Measurements from ENCODE around the gene ESYT2. TPM values are rescaled to one million over a fixed set of nuclear protein-coding genes. Genes with fewer than 3 reads are reported as not detected.

ESYT2 gene
- total RNA-seq, 1 experiment from 2014 or later: 33.1 TPM

DNA sequence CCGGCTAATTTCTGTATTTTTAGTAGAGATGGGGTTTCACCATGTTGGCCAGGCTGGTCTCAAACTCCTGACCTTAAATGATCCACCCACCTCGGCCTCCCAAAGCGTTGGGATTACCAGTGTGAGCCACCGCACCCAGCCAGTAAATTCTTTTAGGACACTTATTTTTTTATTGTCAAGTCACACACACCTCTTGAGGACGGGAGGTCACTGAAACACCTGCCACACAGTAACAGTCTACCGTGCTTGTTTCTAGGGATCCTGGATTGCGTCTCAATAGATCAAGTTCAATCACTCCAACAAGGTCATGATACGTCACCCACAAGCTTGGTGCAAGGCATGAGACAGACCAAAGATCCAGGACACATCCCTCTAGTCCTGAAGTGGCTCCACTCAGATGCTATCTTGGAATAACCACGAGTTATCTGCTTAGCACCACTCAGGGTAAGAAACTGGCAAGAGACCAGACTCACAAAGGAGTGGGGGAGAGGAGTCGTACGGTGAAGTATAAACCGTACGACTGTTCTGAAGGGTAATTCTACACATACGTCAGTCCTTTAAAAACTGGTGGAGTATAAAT, 65.8 kb downstream of the ESYT2 start:
- no peak overlapping the region for H3K4me3 ChIP-seq (ENCODE audit: insufficient read depth, low read depth, low read length)

DNA sequence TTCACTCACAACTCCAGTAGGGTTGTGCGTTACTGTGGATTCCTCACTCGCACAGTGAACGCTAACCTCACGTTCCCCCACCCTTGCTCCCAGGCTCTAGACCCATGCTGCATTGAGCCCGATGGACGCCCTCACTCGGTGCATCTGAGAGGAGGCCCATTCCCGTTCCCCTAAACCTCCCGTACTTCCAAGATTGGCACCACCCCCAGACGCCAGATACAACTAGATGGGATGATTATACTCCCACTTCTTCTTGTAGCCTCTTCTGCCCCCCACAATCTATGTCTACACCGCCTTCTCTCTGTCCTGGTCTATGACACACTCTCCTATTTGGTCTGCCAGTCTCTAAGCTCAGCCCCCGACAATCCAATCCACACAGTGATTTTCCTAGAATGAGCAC, 67.4 kb downstream of the ESYT2 start:
- H3K36me3 ChIP-seq (replicated peaks; ENCODE audit: control insufficient read depth, insufficient read depth, low read length): peaks cover 13% of the 10 kb centered on the region
- no peak overlapping the region for H3K4me3 ChIP-seq (ENCODE audit: insufficient read depth, low read depth, low read length)
- DNase-seq: no peak
- H3K27me3 ChIP-seq (ENCODE audit: control insufficient read depth, insufficient read depth, low read length): no peaks in the 10 kb centered on the region

More for the DNA sequence above, 65.8 kb downstream of the ESYT2 start:
- H3K27me3 ChIP-seq (ENCODE audit: control insufficient read depth, insufficient read depth, low read length): no peaks in the 10 kb centered on the region
- DNase-seq: no peak
- peaks cover 12% of the 10 kb centered on the region for H3K36me3 ChIP-seq (replicated peaks; ENCODE audit: control insufficient read depth, insufficient read depth, low read length)

DNA sequence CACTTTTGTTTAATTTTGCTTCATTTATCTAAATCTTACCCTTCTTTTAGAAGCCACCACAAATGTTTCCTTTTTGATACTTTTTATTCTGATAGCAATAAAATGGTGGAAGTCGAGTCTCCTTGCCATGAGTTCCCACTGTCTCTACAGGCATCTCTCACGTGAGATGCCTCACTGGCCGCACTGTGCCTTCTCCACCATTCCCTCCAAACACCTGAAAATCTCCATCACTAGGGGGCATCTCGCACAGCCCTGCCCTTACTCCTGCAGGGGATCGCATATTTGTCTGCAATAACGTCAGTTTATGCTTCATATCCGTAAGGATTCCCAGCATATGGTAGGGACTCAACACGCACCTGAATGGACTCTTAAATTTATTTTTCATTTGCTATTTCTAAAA, 68.4 kb downstream of the ESYT2 start:
- H3K36me3 ChIP-seq (replicated peaks; ENCODE audit: control insufficient read depth, insufficient read depth, low read length): peaks cover 13% of the 10 kb centered on the region

DNA sequence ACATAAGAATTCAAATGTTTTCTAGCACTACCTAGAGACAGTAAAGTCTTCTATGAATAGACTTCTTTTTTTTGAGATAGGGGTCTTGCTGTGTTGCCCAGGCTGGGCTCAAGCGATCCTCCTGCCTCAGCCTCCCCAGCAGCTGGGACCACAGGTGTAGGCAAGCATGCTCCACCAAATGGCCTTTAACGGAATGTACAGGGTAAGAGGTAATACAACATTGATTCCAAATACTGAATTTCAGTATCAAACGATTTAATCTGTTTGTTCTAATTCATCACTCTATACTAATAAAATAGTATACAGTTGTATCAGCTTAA, 68.9 kb downstream of the ESYT2 start:
- Histone ChIP-seq H3K27me3 (ENCODE audit: control insufficient read depth, insufficient read depth, low read length) (no peaks in the 10 kb centered on the region), H3K4me3 (ENCODE audit: insufficient read depth, low read depth, low read length) (no peak overlapping the region), H3K36me3 (replicated peaks; ENCODE audit: control insufficient read depth, insufficient read depth, low read length) (peaks cover 13% of the 10 kb centered on the region)
- no peak for DNase-seq

More for the DNA sequence above, 68.4 kb downstream of the ESYT2 start:
- Histone ChIP-seq H3K27me3 (ENCODE audit: control insufficient read depth, insufficient read depth, low read length) (no peaks in the 10 kb centered on the region), H3K4me3 (ENCODE audit: insufficient read depth, low read depth, low read length) (no peak overlapping the region)
- peak; percentile 61 for DNase-seq

DNA sequence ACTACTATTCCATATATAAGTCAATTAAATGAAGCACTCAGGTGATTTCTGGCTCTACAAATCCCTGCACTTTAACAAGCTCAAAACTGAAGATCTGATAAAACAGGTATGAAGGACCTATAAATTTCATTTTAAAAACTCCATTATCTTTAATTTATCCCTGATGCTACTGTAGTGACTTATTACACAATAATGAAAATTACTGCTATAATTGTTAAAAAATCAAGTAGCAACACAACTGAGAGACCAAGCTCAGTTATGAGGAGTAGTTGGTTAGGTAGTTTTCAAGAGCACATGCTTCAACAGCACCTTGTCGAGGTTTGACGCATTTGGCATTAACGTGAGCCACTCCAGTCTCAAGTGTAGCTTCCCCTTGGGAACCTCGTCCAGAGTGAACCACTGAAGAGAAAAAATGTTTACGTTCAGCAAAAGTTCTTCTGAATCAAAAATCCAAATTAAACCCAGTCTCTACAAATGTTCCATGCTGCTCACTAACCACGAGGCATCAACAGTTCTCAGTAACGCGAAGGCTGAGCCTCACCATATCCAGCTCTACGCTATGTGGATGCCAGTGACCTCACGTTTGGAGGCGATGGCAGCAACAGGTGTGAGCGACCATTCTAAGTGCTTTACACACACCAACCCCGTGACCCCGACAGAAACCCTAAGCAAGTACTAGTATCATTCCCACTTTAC, 69.4 kb downstream of the ESYT2 start:
- DNase-seq: no peak
- peaks cover 13% of the 10 kb centered on the region for H3K36me3 ChIP-seq (replicated peaks; ENCODE audit: control insufficient read depth, insufficient read depth, low read length)
- no peaks in the 10 kb centered on the region for H3K27me3 ChIP-seq (ENCODE audit: control insufficient read depth, insufficient read depth, low read length)
- no peak overlapping the region for H3K4me3 ChIP-seq (ENCODE audit: insufficient read depth, low read depth, low read length)

DNA sequence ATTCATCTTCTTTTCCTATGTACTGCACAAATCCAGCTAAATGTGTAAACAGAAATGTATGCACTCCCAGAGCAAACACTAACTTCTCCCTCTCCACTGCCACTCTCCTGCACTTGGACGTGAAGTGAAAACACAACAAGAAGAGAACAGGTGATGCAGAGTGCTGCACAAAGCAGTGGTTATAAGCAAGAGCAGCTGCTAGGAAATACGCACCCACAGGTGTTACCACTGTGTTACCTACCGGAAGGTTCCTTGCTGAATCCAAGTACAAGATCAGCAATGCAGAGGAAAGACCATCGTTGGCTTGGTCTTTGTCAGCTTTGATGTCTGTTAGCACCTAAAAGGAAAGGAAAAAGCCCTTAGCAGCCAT, 70.1 kb downstream of the ESYT2 start:
- no peak overlapping the region for H3K4me3 ChIP-seq (ENCODE audit: insufficient read depth, low read depth, low read length)
- H3K27me3 ChIP-seq (ENCODE audit: control insufficient read depth, insufficient read depth, low read length): no peaks in the 10 kb centered on the region
- peaks cover 8% of the 10 kb centered on the region for H3K36me3 ChIP-seq (replicated peaks; ENCODE audit: control insufficient read depth, insufficient read depth, low read length)
- DNase-seq: no peak

DNA sequence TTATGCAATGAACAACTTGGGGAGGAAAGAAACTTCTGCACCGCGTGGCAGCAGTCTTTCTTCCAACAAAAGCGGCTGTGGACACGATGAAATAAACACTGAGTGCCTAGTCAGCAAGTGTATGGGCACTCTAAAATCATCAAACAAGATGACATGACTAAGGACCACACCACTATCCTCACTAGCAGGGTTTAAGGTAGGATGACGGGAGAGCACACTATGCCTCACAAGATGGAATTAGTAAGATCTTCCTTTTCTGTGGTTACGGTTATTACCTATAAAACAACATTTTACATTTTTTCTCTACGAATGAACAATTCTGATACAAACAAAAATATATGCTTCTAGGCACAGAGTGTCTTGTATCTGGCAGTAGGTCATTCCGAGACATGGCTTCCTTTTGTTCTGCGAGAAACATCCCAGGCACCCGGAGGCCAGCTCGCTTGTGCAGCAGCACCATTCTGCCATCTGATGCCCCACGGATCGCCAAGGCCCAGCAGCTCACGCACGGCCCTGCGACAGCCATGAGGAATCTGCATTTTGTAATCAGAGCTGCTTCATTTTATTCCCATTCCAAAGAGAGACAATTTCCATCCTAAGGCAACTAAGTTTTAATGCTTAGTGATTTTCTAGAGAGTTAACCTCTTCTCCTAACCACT, 70.6 kb downstream of the ESYT2 start:
- no peaks in the 10 kb centered on the region for H3K27me3 ChIP-seq (ENCODE audit: control insufficient read depth, insufficient read depth, low read length)
- peaks cover 8% of the 10 kb centered on the region for H3K36me3 ChIP-seq (replicated peaks; ENCODE audit: control insufficient read depth, insufficient read depth, low read length)
- no peak for DNase-seq
- no peak overlapping the region for H3K4me3 ChIP-seq (ENCODE audit: insufficient read depth, low read depth, low read length)

DNA sequence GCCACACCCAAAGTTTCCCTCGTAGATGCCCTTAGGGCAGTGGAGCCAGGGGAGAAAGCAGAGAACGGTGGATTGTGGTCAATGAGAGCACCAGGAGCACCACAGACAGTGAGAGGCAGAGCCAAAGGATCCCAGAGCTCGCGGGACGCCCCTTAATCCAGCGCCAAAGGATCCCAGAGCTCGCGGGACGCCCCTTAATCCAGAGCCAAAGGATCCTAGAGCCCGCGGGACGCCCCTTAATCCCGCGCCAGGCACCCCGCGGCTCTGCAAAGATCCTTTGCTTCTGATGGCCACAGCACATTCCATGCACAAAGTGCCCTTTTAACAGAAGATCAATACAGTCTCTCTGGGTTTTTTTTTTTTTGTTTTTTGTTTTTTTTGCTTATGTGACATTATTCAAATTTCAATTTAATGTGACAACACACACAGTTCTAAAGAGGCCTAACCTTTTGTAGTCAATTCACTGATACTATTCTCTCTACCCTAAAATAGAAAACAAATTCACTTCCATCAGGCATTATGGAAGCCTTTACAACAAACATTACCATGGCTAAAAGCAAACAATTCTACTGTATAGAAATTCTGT, 71.8 kb downstream of the ESYT2 start:
- H3K36me3 ChIP-seq (replicated peaks; ENCODE audit: control insufficient read depth, insufficient read depth, low read length): peaks cover 8% of the 10 kb centered on the region
- H3K4me3 ChIP-seq (ENCODE audit: insufficient read depth, low read depth, low read length): no peak overlapping the region
- no peaks in the 10 kb centered on the region for H3K27me3 ChIP-seq (ENCODE audit: control insufficient read depth, insufficient read depth, low read length)
- DNase-seq: peak; percentile 39

DNA sequence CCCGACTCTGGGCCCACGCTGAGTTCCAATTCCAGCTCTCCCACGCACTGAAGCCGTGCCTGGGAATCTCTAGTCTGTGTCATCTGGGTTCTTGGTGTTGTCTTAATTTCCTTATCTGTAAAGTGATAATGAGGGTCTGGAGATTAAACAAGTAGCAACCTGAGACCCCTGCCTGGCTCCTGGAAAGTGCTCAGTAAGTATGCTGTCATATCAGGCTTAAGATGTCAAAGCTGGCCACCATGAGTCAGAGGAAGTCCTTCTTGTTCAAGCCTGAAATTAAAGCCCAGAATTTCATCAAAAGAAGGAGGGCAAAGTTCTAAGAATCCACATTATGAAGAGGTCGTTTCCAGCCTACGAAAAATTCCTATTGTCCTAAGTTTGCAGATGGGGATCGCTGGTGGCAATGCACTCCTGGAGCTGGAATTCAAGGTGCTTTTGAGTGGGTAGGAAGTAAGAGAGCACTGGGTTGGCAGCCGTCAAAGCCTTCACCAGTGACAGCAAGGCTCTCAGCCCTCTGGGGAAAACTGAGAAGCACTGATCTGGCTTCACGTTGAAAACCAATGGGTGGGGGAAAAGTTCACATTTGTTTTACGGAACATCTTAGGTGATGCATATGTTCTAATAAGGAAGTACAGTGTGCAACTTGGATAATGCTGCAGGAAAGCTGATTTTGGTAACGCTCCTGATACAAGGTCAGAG, 74.4 kb downstream of the ESYT2 start:
- no peak for DNase-seq
- H3K4me3 ChIP-seq (ENCODE audit: insufficient read depth, low read depth, low read length): no peak overlapping the region
- peaks cover 4% of the 10 kb centered on the region for H3K36me3 ChIP-seq (replicated peaks; ENCODE audit: control insufficient read depth, insufficient read depth, low read length)
- no peaks in the 10 kb centered on the region for H3K27me3 ChIP-seq (ENCODE audit: control insufficient read depth, insufficient read depth, low read length)

DNA sequence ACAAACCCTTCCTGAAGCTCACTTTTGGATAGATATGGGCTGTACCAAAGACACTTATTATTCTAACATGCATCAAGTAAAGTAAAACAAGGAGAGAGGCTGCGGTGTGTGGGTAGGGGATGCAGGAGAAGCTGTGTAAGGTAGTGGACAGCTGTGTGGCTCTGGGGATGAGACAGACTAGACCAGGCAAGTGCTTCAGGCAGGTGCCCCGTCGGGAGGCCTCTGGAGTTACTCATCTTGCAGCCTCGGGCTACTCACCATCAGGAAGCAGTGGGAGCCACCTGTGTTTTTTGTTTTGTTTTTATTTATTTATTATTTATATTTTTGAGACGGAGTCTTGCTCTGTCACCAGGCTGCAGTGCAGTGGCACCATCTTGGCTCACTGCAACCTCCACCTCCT, 75.4 kb downstream of the ESYT2 start:
- no peak for DNase-seq
- no peaks in the 10 kb centered on the region for H3K27me3 ChIP-seq (ENCODE audit: control insufficient read depth, insufficient read depth, low read length)
- H3K36me3 ChIP-seq (replicated peaks; ENCODE audit: control insufficient read depth, insufficient read depth, low read length): peaks cover 1% of the 10 kb centered on the region; the same call in 1 of the 2 replicates
- no peak overlapping the region for H3K4me3 ChIP-seq (ENCODE audit: insufficient read depth, low read depth, low read length)

DNA sequence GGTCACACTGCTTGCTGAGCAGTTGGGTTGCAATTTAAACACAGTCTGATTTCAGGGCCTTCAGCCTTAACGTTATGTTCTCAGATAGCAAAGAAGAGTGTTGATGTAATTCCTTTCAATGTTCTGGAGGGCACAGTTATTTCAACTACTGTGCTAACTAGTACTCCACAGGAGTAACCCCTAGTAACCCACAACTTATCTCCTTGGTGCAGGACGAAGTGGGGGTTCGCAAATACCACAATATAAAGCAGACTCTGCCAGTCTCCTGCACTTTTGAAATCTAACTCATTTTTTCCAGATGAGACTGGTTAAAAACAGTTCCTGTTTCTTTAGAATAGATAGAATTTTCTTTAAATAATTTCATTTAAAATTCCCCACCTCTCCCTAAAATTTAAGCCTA, 77.6 kb downstream of the ESYT2 start:
- Histone ChIP-seq H3K27me3 (ENCODE audit: control insufficient read depth, insufficient read depth, low read length) (no peaks in the 10 kb centered on the region), H3K4me3 (ENCODE audit: insufficient read depth, low read depth, low read length) (no peak overlapping the region), H3K36me3 (replicated peaks; ENCODE audit: control insufficient read depth, insufficient read depth, low read length) (no peaks in the 10 kb centered on the region; the same call in 1 of the 2 replicates)
- no peak for DNase-seq

DNA sequence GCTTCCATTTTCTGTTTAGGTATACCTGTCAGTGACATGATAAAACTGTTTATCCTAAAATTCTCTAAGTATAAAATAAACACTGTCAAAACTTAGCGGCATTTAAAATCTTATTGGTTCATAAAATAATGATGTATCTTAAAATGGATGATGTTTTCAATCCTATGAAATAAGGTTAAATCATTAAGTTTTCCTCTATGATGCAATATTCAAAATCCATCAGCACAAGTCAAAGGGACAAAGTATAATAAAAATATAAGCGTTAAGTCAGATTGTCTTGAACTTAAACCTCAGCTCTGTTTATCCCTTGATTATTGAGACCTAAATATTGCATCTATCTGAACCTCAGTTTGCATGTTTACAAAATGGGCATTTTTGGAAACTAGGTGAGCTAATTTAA, 78.1 kb downstream of the ESYT2 start:
- no peaks in the 10 kb centered on the region for H3K27me3 ChIP-seq (ENCODE audit: control insufficient read depth, insufficient read depth, low read length)
- peaks cover under 1% of the 10 kb centered on the region; the same call in 1 of the 2 replicates for H3K36me3 ChIP-seq (replicated peaks; ENCODE audit: control insufficient read depth, insufficient read depth, low read length)
- H3K4me3 ChIP-seq (ENCODE audit: insufficient read depth, low read depth, low read length): no peak overlapping the region
- DNase-seq: no peak

DNA sequence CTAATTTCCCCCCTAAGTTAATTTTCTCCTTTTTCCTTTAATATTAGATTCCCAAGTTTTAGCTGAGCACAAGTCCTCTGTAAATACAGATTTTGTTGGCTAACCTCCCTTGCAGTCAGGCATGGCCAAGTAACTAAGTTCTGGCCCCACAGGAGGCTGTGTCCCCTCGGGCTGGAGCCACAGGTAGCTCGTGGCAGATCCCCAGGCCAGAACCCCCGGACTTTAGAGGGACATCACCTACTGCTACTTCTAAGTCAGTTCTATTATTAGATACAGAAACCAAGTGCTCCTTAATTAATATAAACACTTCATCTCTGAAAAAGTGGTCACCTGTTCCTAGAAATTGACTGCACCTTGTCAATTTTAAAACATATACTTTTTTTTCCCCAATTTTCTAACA, 78.6 kb downstream of the ESYT2 start:
- no peak overlapping the region for H3K4me3 ChIP-seq (ENCODE audit: insufficient read depth, low read depth, low read length)
- peaks cover 1% of the 10 kb centered on the region; the same call in 1 of the 2 replicates for H3K36me3 ChIP-seq (replicated peaks; ENCODE audit: control insufficient read depth, insufficient read depth, low read length)
- no peak for DNase-seq
- no peaks in the 10 kb centered on the region for H3K27me3 ChIP-seq (ENCODE audit: control insufficient read depth, insufficient read depth, low read length)

DNA sequence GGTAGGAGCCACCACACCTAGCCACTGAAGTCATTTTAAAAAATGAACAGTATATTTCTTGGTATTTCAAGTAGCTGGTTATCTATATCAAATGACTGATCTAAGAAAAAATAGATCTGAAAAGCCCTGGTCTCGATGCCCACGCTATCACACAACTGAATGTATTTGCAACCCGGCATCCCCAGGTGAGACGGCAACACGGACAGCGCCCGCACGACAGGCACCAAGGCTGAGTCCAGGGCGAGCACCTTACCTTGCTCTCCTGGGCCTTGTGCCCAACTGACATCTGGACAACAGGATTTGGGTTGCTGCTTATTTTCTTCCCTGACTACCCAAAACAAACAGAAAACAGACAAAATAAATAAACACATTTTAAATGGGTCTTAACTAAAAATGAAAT, 79.9 kb downstream of the ESYT2 start:
- Histone ChIP-seq H3K36me3 (replicated peaks; ENCODE audit: control insufficient read depth, insufficient read depth, low read length) (peaks cover 1% of the 10 kb centered on the region; the same call in 1 of the 2 replicates), H3K4me3 (ENCODE audit: insufficient read depth, low read depth, low read length) (no peak overlapping the region), H3K27me3 (ENCODE audit: control insufficient read depth, insufficient read depth, low read length) (no peaks in the 10 kb centered on the region)
- DNase-seq: no peak

Measured in H7 (cell line).